IMR-90 (cell line): ENCODE data around the gene DOCK1. TPM values are rescaled to one million over a fixed set of nuclear protein-coding genes. Genes with fewer than 3 reads are reported as not detected.

Experiments
- ATAC-seq: fragments of 200-7000 bp; cut with Tn5 transposase; 2 replicates; pipeline ENCODE4 v1.9.1; 2020; ENCODE audit warnings: low read depth, mild to moderate bottlenecking, moderate library complexity
- BruUV-seq: library from RNA; stranded (reverse); fragments of 400-500 nt; replicated peaks from 2 replicates; lab custom pipeline; 2021; lab: Mats Ljungman, UMichigan
- CTCF ChIA-PET: fragments of 300-600 bp; formaldehyde crosslinking; extraction: SDS; loops from one replicate; lab custom pipeline; 2021; ENCODE audit warnings: antibody characterized with exemption; lab: Yijun Ruan, JAX
- POLR2A ChIA-PET: fragments of 300-600 bp; sonication (Branson Sonifier 250); formaldehyde crosslinking; loops from one replicate; lab custom pipeline; 2022; ENCODE audit warnings: antibody characterized with exemption; ENCODE audit not compliant: unreplicated experiment; lab: Charles Lee
- DNase-seq: peaks from one replicate; pipeline ENCODE4 v3.0.0; 2013
- H2AFZ ChIP-seq: replicated peaks from 2 replicates; pipeline ENCODE3; 2013; ENCODE audit warnings: low read length, mild to moderate bottlenecking; ENCODE audit not compliant: poor library complexity
- H2AK5ac ChIP-seq: 2 replicates; pipeline ENCODE4 v1.6.1; 2013; ENCODE audit warnings: low read depth, low read length, inconsistent platforms
- H2AK9ac ChIP-seq: replicated peaks from 2 replicates; pipeline ENCODE3; 2013; ENCODE audit warnings: mild to moderate bottlenecking, low read depth, low read length, moderate library complexity; ENCODE audit not compliant: poor library complexity
- H2BK120ac ChIP-seq: 2 replicates; pipeline ENCODE4 v1.6.1; 2013; ENCODE audit warnings: low read depth, low read length, inconsistent platforms
- H2BK15ac ChIP-seq: 3 replicates; pipeline ENCODE4 v1.6.1; 2013; ENCODE audit warnings: low read depth, low read length, inconsistent platforms
- H2BK20ac ChIP-seq: 2 replicates; pipeline ENCODE4 v1.6.1; 2013; ENCODE audit warnings: low read depth, mild to moderate bottlenecking, inconsistent platforms, low read length, moderate library complexity
- H2BK5ac ChIP-seq: 2 replicates; pipeline ENCODE4 v1.6.1; 2013; ENCODE audit warnings: mild to moderate bottlenecking, low read depth, low read length, inconsistent platforms; ENCODE audit not compliant: poor library complexity, severe bottlenecking
- H3K14ac ChIP-seq: replicated peaks from 2 replicates; pipeline ENCODE4 v1.6.1; 2013; ENCODE audit warnings: low read depth, low read length, inconsistent platforms
- H3K18ac ChIP-seq: 2 replicates; pipeline ENCODE4 v1.6.1; 2013; ENCODE audit warnings: low read depth, low read length, control low read depth
- H3K23ac ChIP-seq: 2 replicates; pipeline ENCODE4 v1.6.1; 2013; ENCODE audit warnings: low read depth, low read length, inconsistent platforms
- H3K27ac ChIP-seq: 2 replicates; pipeline ENCODE4 v1.5.1; 2013; ENCODE audit warnings: mild to moderate bottlenecking, control low read depth, low read length; ENCODE audit not compliant: insufficient read depth
- H3K27me3 ChIP-seq: 2 replicates; pipeline ENCODE4 v1.6.1; 2013; ENCODE audit warnings: low read length; ENCODE audit not compliant: control insufficient read depth, insufficient read depth
- H3K36me3 ChIP-seq: 2 replicates; pipeline ENCODE4 v1.6.1; 2013; ENCODE audit warnings: low read length, mixed read lengths; ENCODE audit not compliant: control insufficient read depth, insufficient read depth
- H3K4ac ChIP-seq: 2 replicates; pipeline ENCODE4 v1.6.1; 2013; ENCODE audit warnings: low read depth, low read length, inconsistent platforms
- H3K4me1 ChIP-seq: 2 replicates; pipeline ENCODE4 v1.6.1; 2013; ENCODE audit warnings: low read length, mixed read lengths; ENCODE audit not compliant: control insufficient read depth, insufficient read depth
- H3K4me2 ChIP-seq: 2 replicates; pipeline ENCODE4 v1.6.1; 2013; ENCODE audit warnings: low read depth, mild to moderate bottlenecking, control low read depth, low read length, moderate library complexity
- H3K4me3 ChIP-seq: 2 replicates; pipeline ENCODE4 v1.5.1; 2013; ENCODE audit warnings: low read depth, mild to moderate bottlenecking, control low read depth, low read length, moderate library complexity; ENCODE audit not compliant: insufficient read depth
- H3K56ac ChIP-seq: 2 replicates; pipeline ENCODE4 v1.6.1; 2013; ENCODE audit warnings: low read length, inconsistent platforms; ENCODE audit not compliant: insufficient read depth; ENCODE audit errors: extremely low read depth
- H3K79me1 ChIP-seq, 2 experiments: 2 replicates each; pipeline ENCODE4 v1.6.1; 2013; ENCODE audit warnings: low read length in 2 of 2, inconsistent platforms in 1 of 2, low read depth in 1 of 2
- H3K9ac ChIP-seq: 2 replicates; pipeline ENCODE4 v1.6.1; 2013; ENCODE audit warnings: low read depth, low read length, control low read depth
- H3K9me1 ChIP-seq: 2 replicates; pipeline ENCODE4 v1.6.1; 2013; ENCODE audit warnings: low read length, inconsistent platforms; ENCODE audit not compliant: insufficient read depth
- H3K9me3 ChIP-seq: 2 replicates; pipeline ENCODE4 v1.6.1; 2013; ENCODE audit warnings: low read length; ENCODE audit not compliant: control insufficient read depth, insufficient read depth
- H4K20me1 ChIP-seq: 2 replicates; pipeline ENCODE4 v1.6.1; 2013; ENCODE audit warnings: low read length, inconsistent platforms; ENCODE audit not compliant: insufficient read depth
- H4K5ac ChIP-seq: 2 replicates; pipeline ENCODE4 v1.6.1; 2013; ENCODE audit warnings: mild to moderate bottlenecking, low read depth, low read length, control low read depth
- H4K8ac ChIP-seq, 2 experiments: 2 replicates each; pipeline ENCODE4 v1.6.1; 2013; ENCODE audit warnings: low read depth in 2 of 2, low read length in 2 of 2, control low read depth in 1 of 2, inconsistent platforms in 1 of 2
- H4K91ac ChIP-seq: 2 replicates; pipeline ENCODE4 v1.6.1; 2013; ENCODE audit warnings: low read depth, low read length, inconsistent platforms; ENCODE audit not compliant: insufficient read depth
- BHLHE40 ChIP-seq: fragments of 150-350 bp; IDR thresholded peaks from 2 replicates; pipeline ENCODE4 v1.6.1; 2016; ENCODE audit warnings: mild to moderate bottlenecking, low read depth, low read length
- CEBPB ChIP-seq: IDR thresholded peaks from 2 replicates; pipeline ENCODE4 v1.6.1; 2012; ENCODE audit warnings: low read depth, low read length, improper control_type of control experiment
- CHD1 ChIP-seq: IDR thresholded peaks from 2 replicates; pipeline ENCODE4 v1.6.1; 2012; ENCODE audit warnings: low read depth, low read length, improper control_type of control experiment
- CTCF ChIP-seq: conservative IDR thresholded peaks from 2 replicates; pipeline ENCODE4 v1.5.1; 2012; ENCODE audit warnings: mild to moderate bottlenecking, low read depth, low read length, improper control_type of control experiment
- ELK1 ChIP-seq: fragments of 150-350 bp; IDR thresholded peaks from 2 replicates; pipeline ENCODE4 v1.6.1; 2016; ENCODE audit warnings: low read depth, mild to moderate bottlenecking, low read length, moderate library complexity, borderline replicate concordance
- FOS ChIP-seq: fragments of 150-350 bp; IDR thresholded peaks from 2 replicates; pipeline ENCODE4 v1.6.1; 2016; ENCODE audit warnings: low read depth, low read length
- MAFK ChIP-seq: IDR thresholded peaks from 2 replicates; pipeline ENCODE4 v1.6.1; 2012; ENCODE audit warnings: low read depth, low read length, improper control_type of control experiment
- MAZ ChIP-seq: IDR thresholded peaks from 2 replicates; pipeline ENCODE4 v1.6.1; 2012; ENCODE audit warnings: low read depth, mild to moderate bottlenecking, low read length, improper control_type of control experiment, moderate library complexity, borderline replicate concordance
- MXI1 ChIP-seq: IDR thresholded peaks from 2 replicates; pipeline ENCODE4 v1.6.1; 2012; ENCODE audit warnings: low read depth, mild to moderate bottlenecking, low read length, moderate library complexity, borderline replicate concordance
- NFE2L2 ChIP-seq: fragments of 150-350 bp; IDR thresholded peaks from 2 replicates; pipeline ENCODE4 v1.6.1; 2016; ENCODE audit warnings: low read depth, mild to moderate bottlenecking, low read length
- POLR2A ChIP-seq: IDR thresholded peaks from 2 replicates; pipeline ENCODE4 v1.6.1; 2012; ENCODE audit warnings: mild to moderate bottlenecking, low read depth, low read length
- RAD21 ChIP-seq: IDR thresholded peaks from 2 replicates; pipeline ENCODE4 v1.6.1; 2012; ENCODE audit warnings: low read length, improper control_type of control experiment
- RCOR1 ChIP-seq: IDR thresholded peaks from 2 replicates; pipeline ENCODE4 v1.6.1; 2012; ENCODE audit warnings: mild to moderate bottlenecking, low read length, improper control_type of control experiment; ENCODE audit not compliant: insufficient replicate concordance
- RFX5 ChIP-seq: IDR thresholded peaks from 2 replicates; pipeline ENCODE4 v1.8.0; 2012; ENCODE audit warnings: low read depth, mild to moderate bottlenecking, low read length, moderate library complexity
- SMC3 ChIP-seq: fragments of 150-350 bp; IDR thresholded peaks from 2 replicates; pipeline ENCODE4 v1.6.1; 2016; ENCODE audit warnings: low read depth, mild to moderate bottlenecking, antibody characterized with exemption, low read length, moderate library complexity
- USF2 ChIP-seq: fragments of 150-350 bp; IDR thresholded peaks from 2 replicates; pipeline ENCODE4 v1.6.1; 2017; ENCODE audit warnings: mild to moderate bottlenecking, antibody characterized with exemption, low read length, low read depth
- WGBS, 2 experiments: methylation state at CpG; one replicate each; pipeline versions ENCODE4 v1.1.5 to v1.1.7; 2013; ENCODE audit warnings: missing lambda C conversion rate in 2 of 2; ENCODE audit not compliant: insufficient read length in 1 of 2; ENCODE audit errors: extremely low coverage in 2 of 2; 5-methylcytosine and 5-hydroxymethylcytosine counted together
- dilution Hi-C: fragments of 300-500 bp; cut with HindIII; formaldehyde crosslinking; loops from one replicate; pipeline ENCODE4 v1.14.3; 2018; ENCODE audit warnings: low sequenced_read_pairs; ENCODE audit not compliant: unreplicated experiment
- in situ Hi-C: fragments of 300-500 bp; cut with MboI; formaldehyde crosslinking; loops from 3 replicates; pipeline ENCODE4 v1.14.3; 2019; ENCODE audit warnings: low sequenced_read_pairs, inconsistent platforms, mixed read lengths
- intact Hi-C: fragments of 100-400 bp; cut with micrococcal nuclease; formaldehyde crosslinking; loops from 2 replicates; pipeline ENCODE4 v1.10.0; 2022
- polyA plus RNA-seq, 3 experiments: library from polyadenylated mRNA; depleted of rRNA; stranded (reverse); fragments of >200 nt; gene quantifications; 2 replicates each; pipeline ENCODE4 v1.2.3, GENCODE V29; 2012; ENCODE audit warnings: low replicate concordance in 1 of 3
- total RNA-seq: library from RNA; depleted of rRNA; stranded (reverse); fragments of >200 nt; gene quantifications from 2 replicates; pipeline ENCODE4 v1.2.3, GENCODE V29; 2012

DOCK1 gene
- total and polyA plus RNA-seq, 2 of the 4 experiments (the other 2 are of a cell fraction), result 28.2 to 71.0 TPM

GRCh38 chr10:127123626-127124025 lies 218.4 kb downstream of the DOCK1 start:
- Histone ChIP-seq H2BK20ac (no peak overlapping the region), H3K9me3 (no peaks in the 10 kb centered on the region), H4K91ac (no peak overlapping the region), H3K9ac (no peak overlapping the region), H2BK120ac (no peak overlapping the region), H2BK5ac (no peak overlapping the region), H3K27me3 (no peaks in the 10 kb centered on the region), H3K79me1 (peaks cover 9 to 27% of the 10 kb centered on the region in 2 experiments; a peak in 3 of 4 replicates), H3K9me1 (peaks cover 19% of the 10 kb centered on the region; the same call in 1 of the 2 replicates), H3K14ac (no peak overlapping the region), H2AK9ac (no peak overlapping the region), H3K4me1 (no peaks in the 10 kb centered on the region), H3K56ac (no peak overlapping the region), H3K4ac (no peak overlapping the region), H3K4me3 (no peak overlapping the region), H3K18ac (no peak overlapping the region), H2BK15ac (no peak overlapping the region), H4K8ac (no peak overlapping the region), H2AK5ac (no peak overlapping the region), H4K5ac (no peak overlapping the region), H3K27ac (no peak overlapping the region), H3K23ac (no peak overlapping the region), H2AFZ (no peak overlapping the region), H3K4me2 (no peak overlapping the region), H3K36me3 (peaks cover 23% of the 10 kb centered on the region), H4K20me1 (peaks cover 31% of the 10 kb centered on the region)
- TF ChIP-seq USF2, result no peak
- TF ChIP-seq POLR2A, result no peak
- TF ChIP-seq RAD21, result no peak
- TF ChIP-seq NFE2L2, result no peak
- no peak for TF ChIP-seq ELK1
- TF ChIP-seq MAFK, result no peak
- no peak for TF ChIP-seq SMC3
- TF ChIP-seq CEBPB, result no peak
- TF ChIP-seq MXI1, result no peak
- no peak for TF ChIP-seq FOS
- TF ChIP-seq MAZ, result no peak
- no peak for TF ChIP-seq CTCF
- TF ChIP-seq CHD1, result no peak
- no peak for TF ChIP-seq BHLHE40
- TF ChIP-seq RFX5, result no peak
- TF ChIP-seq RCOR1, result no peak
- in situ Hi-C loops (no loop called here), dilution Hi-C loops (no loop called here), intact Hi-C loops (no loop called here)
- ChIA-PET POLR2A (no interaction called here), CTCF (no interaction called here)
- WGBS, 2 experiments, result 74% methylated on average over 3 of the region's 6 CpGs; no CpG with 5 or more reads in 1 of the 2 experiments
- no peak for ATAC-seq
- BruUV-seq, result no TSS peak
- DNase-seq, result no peak
